ACHN (cell line): Measurements from ENCODE around the gene TXNRD2.
"Not testable (repeated sequence)": the region's sequence is repeated elsewhere in the genome, so short reads cannot be mapped to it uniquely, and the experiment has no call there.

Experiments used
- DNase-seq: peaks from one replicate; pipeline ENCODE4 v3.0.0-alpha.2; 2015
- in situ Hi-C: cut with HindIII; loops from 2 replicates; pipeline ENCODE4 v1.10.0; 2017; ENCODE audit warnings: low sequenced_read_pairs, low pct_ligation_motif_present, low pct_unique_long_range_greater_than_20kb

Gene TXNRD2

GRCh38 chr22:19958083-19959042 lies 16.7 kb upstream of the TXNRD2 start:
- no peak for DNase-seq
- in situ Hi-C loops, result no loop called here

GRCh38 chr22:19957445-19957844 lies 15.8 kb upstream of the TXNRD2 start:
- DNase-seq, result no peak
- in situ Hi-C loops, result no loop called here

- in situ Hi-C loops, result no loop called here
- DNase-seq, result no peak
Observed at GRCh38 chr22:19955241-19956128, 13.9 kb upstream of the TXNRD2 start.

- DNase-seq, result no peak
- in situ Hi-C loops, result no loop called here
Observed at GRCh38 chr22:19951346-19951745, 9.7 kb upstream of the TXNRD2 start.

- DNase-seq, result no peak
- in situ Hi-C loops, result no loop called here
Observed at GRCh38 chr22:19948057-19948760, 6.6 kb upstream of the TXNRD2 start.

- in situ Hi-C loops, result no loop called here
- DNase-seq, result peak; percentile 75
Observed at GRCh38 chr22:19943082-19944026, 1.7 kb upstream of the TXNRD2 start.

GRCh38 chr22:19942157-19943081 lies 801 bp upstream of the TXNRD2 start:
- DNase-seq, result peak; percentile 44
- in situ Hi-C loops, result no loop called here

- in situ Hi-C loops, result no loop called here
- DNase-seq, result no peak
Observed at GRCh38 chr22:19940536-19941364, 868 bp downstream of the TXNRD2 start.

GRCh38 chr22:19937616-19938473 lies 3.8 kb downstream of the TXNRD2 start:
- no peak for DNase-seq
- in situ Hi-C loops, result no loop called here

GRCh38 chr22:19936513-19936912 lies 5.1 kb downstream of the TXNRD2 start:
- in situ Hi-C loops, result no loop called here
- DNase-seq, result no peak

- DNase-seq, in situ Hi-C loops: not testable (repeated sequence)
Observed at GRCh38 chr22:19935123-19935718, 6.4 kb downstream of the TXNRD2 start.

- in situ Hi-C loops, result no loop called here
- DNase-seq, result no peak
Observed at GRCh38 chr22:19933341-19934241, 8.0 kb downstream of the TXNRD2 start.

- DNase-seq, result no peak
- in situ Hi-C loops, result no loop called here
Observed at GRCh38 chr22:19932367-19933206, 9.0 kb downstream of the TXNRD2 start.
